HFFc6 (cell line): ENCODE data around the gene CRK. TPM values are rescaled to one million over a fixed set of nuclear protein-coding genes. Genes with fewer than 3 reads are reported as not detected.
"Not testable (repeated sequence)": the region's sequence is repeated elsewhere in the genome, so short reads cannot be mapped to it uniquely, and the experiment has no call there.

ENCODE experiments used
- DNase-seq: peaks from one replicate; pipeline ENCODE4 v3.0.0-alpha.2; 2018
- H3K27ac Mint-ChIP-seq: 2 replicates; pipeline ENCODE4 v1.8.0; 2020; ENCODE audit warnings: mild to moderate bottlenecking, mixed read lengths
- H3K27me3 Mint-ChIP-seq: 2 replicates; pipeline ENCODE4 v1.8.0; 2021; ENCODE audit warnings: mild to moderate bottlenecking, moderate library complexity, mixed read lengths; ENCODE audit not compliant: insufficient read depth
- H3K36me3 Mint-ChIP-seq: 2 replicates; pipeline ENCODE4 v1.8.0; 2021; ENCODE audit warnings: low read depth, mixed read lengths
- H3K4me1 Mint-ChIP-seq: 2 replicates; pipeline ENCODE4 v1.8.0; 2020; ENCODE audit warnings: low read depth, mixed read lengths
- H3K4me3 Mint-ChIP-seq: 2 replicates; pipeline ENCODE4 v1.8.0; 2020; ENCODE audit warnings: mild to moderate bottlenecking, moderate library complexity, mixed read lengths
- H3K9me3 Mint-ChIP-seq: 2 replicates; pipeline ENCODE4 v1.8.0; 2020; ENCODE audit warnings: mild to moderate bottlenecking, mixed read lengths
- CTCF ChIP-seq: fragments of 200-600 bp; sonication (generic); IDR thresholded peaks from 2 replicates; pipeline ENCODE4 v1.5.0; 2021; ENCODE audit warnings: antibody characterized with exemption, mild to moderate bottlenecking
- total RNA-seq, 6 experiments: library from RNA; stranded (reverse); fragmentation: NEBNext Ultra II Directional; extraction: Animal tissue kit (Norgen Biotek cat#: 25700); gene quantifications; 2 replicates in 1 of 6; 3 replicates in 5 of 6; pipeline ENCODE4 v1.2.3, GENCODE V29; 2021

The CRK gene
- total RNA-seq, 6 experiments from 2014 or later = 71.1 to 83.1 (median 77.5) TPM

- Mint-ChIP-seq H3K27me3 (no peaks in the 10 kb centered on the region), H3K4me3 (peak overlapping the region; percentile 75), H3K9me3 (no peaks in the 10 kb centered on the region), H3K36me3 (peaks cover 22% of the 10 kb centered on the region), H3K27ac (peak overlapping the region; percentile 81), H3K4me1 (peaks cover 42% of the 10 kb centered on the region)
- TF ChIP-seq CTCF = no peak
- no peak for DNase-seq
Measured at GRCh38 chr17:1423456-1424135, 32.4 kb downstream of the CRK start.

- peaks cover 25% of the 10 kb centered on the region for H3K36me3 Mint-ChIP-seq
- peak overlapping the region; percentile 81 for H3K27ac Mint-ChIP-seq
Measured at GRCh38 chr17:1422885-1423284, 33.1 kb downstream of the CRK start.

GRCh38 chr17:1421470-1421869 is 34.6 kb downstream of the CRK start:
- DNase-seq = no peak

More at GRCh38 chr17:1422885-1423284, 33.1 kb downstream of the CRK start:
- no peaks in the 10 kb centered on the region for H3K27me3 Mint-ChIP-seq
- H3K4me3 Mint-ChIP-seq = peak overlapping the region; percentile 75
- H3K9me3 Mint-ChIP-seq = no peaks in the 10 kb centered on the region
- DNase-seq = peak; percentile 92
- H3K4me1 Mint-ChIP-seq = peaks cover 42% of the 10 kb centered on the region
- no peak for TF ChIP-seq CTCF

GRCh38 chr17:1420981-1421380 is 35.1 kb downstream of the CRK start:
- peaks cover 27% of the 10 kb centered on the region for H3K36me3 Mint-ChIP-seq
- DNase-seq = no peak
- H3K4me3 Mint-ChIP-seq = no peak overlapping the region
- H3K4me1 Mint-ChIP-seq = peaks cover 39% of the 10 kb centered on the region
- no peak for TF ChIP-seq CTCF
- no peaks in the 10 kb centered on the region for H3K9me3 Mint-ChIP-seq
- H3K27me3 Mint-ChIP-seq = no peaks in the 10 kb centered on the region
- H3K27ac Mint-ChIP-seq = no peak overlapping the region

More at GRCh38 chr17:1421470-1421869, 34.6 kb downstream of the CRK start:
- Mint-ChIP-seq H3K4me3 (no peak overlapping the region), H3K27ac (peak overlapping the region; percentile 42), H3K36me3 (peaks cover 27% of the 10 kb centered on the region), H3K27me3 (no peaks in the 10 kb centered on the region), H3K4me1 (peaks cover 42% of the 10 kb centered on the region), H3K9me3 (no peaks in the 10 kb centered on the region)
- no peak for TF ChIP-seq CTCF

GRCh38 chr17:1420163-1420562 is 35.9 kb downstream of the CRK start:
- H3K9me3 Mint-ChIP-seq = no peaks in the 10 kb centered on the region
- H3K27me3 Mint-ChIP-seq = no peaks in the 10 kb centered on the region
- no peak for TF ChIP-seq CTCF
- peaks cover 32% of the 10 kb centered on the region for H3K4me1 Mint-ChIP-seq
- DNase-seq = no peak
- H3K36me3 Mint-ChIP-seq = peaks cover 22% of the 10 kb centered on the region
- no peak overlapping the region for H3K27ac Mint-ChIP-seq
- no peak overlapping the region for H3K4me3 Mint-ChIP-seq

- H3K36me3 Mint-ChIP-seq = peaks cover 29% of the 10 kb centered on the region
- peaks cover 32% of the 10 kb centered on the region for H3K4me1 Mint-ChIP-seq
- H3K4me3 Mint-ChIP-seq, H3K9me3 Mint-ChIP-seq, DNase-seq, H3K27ac Mint-ChIP-seq, H3K27me3 Mint-ChIP-seq: not testable (repeated sequence)
Measured at GRCh38 chr17:1418476-1418875, 37.6 kb downstream of the CRK start.
